Panc1 (cell line): ENCODE results near the gene CC2D1B. TPM values are rescaled to one million over a fixed set of nuclear protein-coding genes. Genes with fewer than 3 reads are reported as not detected.
A peak's percentile ranks its signal among the peaks of the same experiment; 100 is the strongest.

Source experiments
- ATAC-seq: fragments of 200-7000 bp; cut with Tn5 transposase; 2 replicates; pipeline ENCODE4 v1.9.1; 2020; ENCODE audit warnings: mild to moderate bottlenecking, moderate library complexity
- BruUV-seq: library from RNA; stranded (reverse); fragments of 400-500 nt; replicated peaks from 2 replicates; lab custom pipeline; 2021; lab: Mats Ljungman, UMichigan
- CTCF ChIA-PET: fragments of 300-600 bp; sonication (Branson Sonifier 250); formaldehyde crosslinking; loops from one replicate; lab custom pipeline; 2022; ENCODE audit warnings: antibody characterized with exemption; lab: Charles Lee
- POLR2A ChIA-PET: fragments of 300-600 bp; sonication (Branson Sonifier 250); formaldehyde crosslinking; loops from one replicate; lab custom pipeline; 2022; ENCODE audit warnings: antibody characterized with exemption; lab: Charles Lee
- DNase-seq: peaks from one replicate; pipeline ENCODE4 v3.0.0-alpha.2; 2010; ENCODE audit warnings: low read depth, low spot score
- H3K27ac ChIP-seq: 2 replicates; pipeline ENCODE4 v1.5.1; 2011; ENCODE audit warnings: mild to moderate bottlenecking, low read length, inconsistent platforms
- H3K27me3 ChIP-seq: fragments of 200-500 bp; sonication (Bioruptor generic); 2 replicates; pipeline ENCODE4 v1.6.0; 2014; ENCODE audit warnings: low read length, inconsistent platforms; ENCODE audit not compliant: control insufficient read depth, insufficient read depth
- H3K36me3 ChIP-seq: fragments of 200-500 bp; sonication (Bioruptor generic); 2 replicates; pipeline ENCODE4 v1.5.1; 2014; ENCODE audit warnings: inconsistent platforms, mild to moderate bottlenecking, low read length, moderate library complexity; ENCODE audit not compliant: control insufficient read depth, insufficient read depth
- H3K4me1 ChIP-seq: 2 replicates; pipeline ENCODE4 v1.5.1; 2011; ENCODE audit warnings: inconsistent platforms, mild to moderate bottlenecking, low read length, moderate library complexity; ENCODE audit not compliant: control insufficient read depth, insufficient read depth
- H3K4me3 ChIP-seq, 2 experiments: 2 replicates each; pipeline ENCODE4 v1.5.1; 2011 to 2012; ENCODE audit warnings: low read depth in 2 of 2, low read length in 2 of 2, mild to moderate bottlenecking in 2 of 2, inconsistent platforms in 1 of 2, moderate library complexity in 1 of 2
- H3K9me3 ChIP-seq: fragments of 200-500 bp; sonication (Bioruptor generic); 2 replicates; pipeline ENCODE4 v1.5.1; 2014; ENCODE audit warnings: low read depth, mild to moderate bottlenecking, inconsistent platforms, low read length, moderate library complexity; ENCODE audit not compliant: control insufficient read depth, insufficient read depth
- POLR2AphosphoS5 ChIP-seq: IDR thresholded peaks from 2 replicates; pipeline ENCODE4 v1.6.1; 2012; ENCODE audit warnings: mild to moderate bottlenecking, low read depth, low read length, moderate library complexity
- SIN3A ChIP-seq: IDR thresholded peaks from 2 replicates; pipeline ENCODE4 v1.6.1; 2012; ENCODE audit warnings: low read depth, mild to moderate bottlenecking, low read length, moderate library complexity, borderline replicate concordance; ENCODE audit not compliant: insufficient read depth
- TCF7L2 ChIP-seq: IDR thresholded peaks from 2 replicates; pipeline ENCODE4 v1.6.1; 2011; ENCODE audit warnings: mild to moderate bottlenecking, low read depth, low read length, inconsistent platforms
- in situ Hi-C: cut with HindIII; loops from 2 replicates; pipeline ENCODE4 v1.10.0; 2016; ENCODE audit warnings: low sequenced_read_pairs, low pct_unique_long_range_greater_than_20kb
- intact Hi-C: fragments of 100-400 bp; cut with micrococcal nuclease; formaldehyde crosslinking; loops from one replicate; pipeline ENCODE4 v1.10.0; 2022; ENCODE audit not compliant: unreplicated experiment
- total RNA-seq: library from RNA; stranded (reverse); gene quantifications from one replicate; pipeline ENCODE4 v1.2.1, GENCODE V29; 2021; ENCODE audit not compliant: unreplicated experiment
- TF ChIP-seq, protein P1 (sequence below): fragments of 450-650 bp; IDR thresholded peaks from 2 replicates; pipeline ENCODE4 v1.5.1; 2017; ENCODE audit warnings: mild to moderate bottlenecking
- TF ChIP-seq, protein P2 (sequence below), 2 experiments: IDR thresholded peaks; 2 replicates each; pipeline ENCODE4 v1.6.1; 2011 to 2012; ENCODE audit warnings: low read depth in 2 of 2, control low read depth in 1 of 2, low read length in 1 of 2, mild to moderate bottlenecking in 1 of 2, moderate library complexity in 1 of 2; ENCODE audit not compliant: insufficient read depth in 1 of 2

The CC2D1B gene
- total RNA-seq, 1 experiment from 2014 or later = 52.5 TPM

DNA sequence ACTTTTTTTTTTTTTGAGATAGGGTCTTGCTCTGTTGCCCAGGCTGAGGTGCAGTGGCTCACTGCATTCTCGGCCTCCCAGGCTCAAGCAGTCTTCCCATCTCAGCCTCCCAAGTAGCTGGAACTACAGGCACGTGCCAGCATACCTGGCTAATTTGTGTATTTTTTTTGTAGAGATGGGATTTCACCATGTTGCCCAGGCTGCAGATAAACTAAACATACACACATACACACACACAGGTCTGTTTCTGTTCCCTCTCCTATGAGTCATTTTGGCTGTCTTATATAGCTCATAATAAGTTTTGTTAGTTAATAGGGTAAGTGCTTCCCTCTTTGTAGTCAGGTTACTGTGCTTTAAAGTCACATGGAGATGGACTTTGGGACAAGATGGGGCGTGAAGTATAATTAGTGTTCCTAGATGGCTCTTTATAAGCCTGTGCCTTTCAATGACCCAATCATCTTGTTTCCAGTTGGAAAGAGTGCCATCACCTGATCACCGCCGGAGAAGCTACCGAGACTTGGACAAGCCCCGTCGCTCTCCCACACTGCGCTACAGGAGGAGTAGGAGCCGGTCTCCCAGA lies 47.5 kb upstream of the CC2D1B start:
- in situ Hi-C loops (no loop called here), intact Hi-C loops (no loop called here)
- Histone ChIP-seq H3K4me1 (no peaks in the 10 kb centered on the region), H3K36me3 (peaks cover 42% of the 10 kb centered on the region), H3K27ac (no peak overlapping the region), H3K27me3 (no peaks in the 10 kb centered on the region), H3K4me3 (no peak overlapping the region), H3K9me3 (no peaks in the 10 kb centered on the region)
- BruUV-seq = no TSS peak
- TF ChIP-seq TCF7L2 (no peak), SIN3A (no peak), POLR2AphosphoS5 (no peak)
- TF ChIP-seq, protein P1, sequence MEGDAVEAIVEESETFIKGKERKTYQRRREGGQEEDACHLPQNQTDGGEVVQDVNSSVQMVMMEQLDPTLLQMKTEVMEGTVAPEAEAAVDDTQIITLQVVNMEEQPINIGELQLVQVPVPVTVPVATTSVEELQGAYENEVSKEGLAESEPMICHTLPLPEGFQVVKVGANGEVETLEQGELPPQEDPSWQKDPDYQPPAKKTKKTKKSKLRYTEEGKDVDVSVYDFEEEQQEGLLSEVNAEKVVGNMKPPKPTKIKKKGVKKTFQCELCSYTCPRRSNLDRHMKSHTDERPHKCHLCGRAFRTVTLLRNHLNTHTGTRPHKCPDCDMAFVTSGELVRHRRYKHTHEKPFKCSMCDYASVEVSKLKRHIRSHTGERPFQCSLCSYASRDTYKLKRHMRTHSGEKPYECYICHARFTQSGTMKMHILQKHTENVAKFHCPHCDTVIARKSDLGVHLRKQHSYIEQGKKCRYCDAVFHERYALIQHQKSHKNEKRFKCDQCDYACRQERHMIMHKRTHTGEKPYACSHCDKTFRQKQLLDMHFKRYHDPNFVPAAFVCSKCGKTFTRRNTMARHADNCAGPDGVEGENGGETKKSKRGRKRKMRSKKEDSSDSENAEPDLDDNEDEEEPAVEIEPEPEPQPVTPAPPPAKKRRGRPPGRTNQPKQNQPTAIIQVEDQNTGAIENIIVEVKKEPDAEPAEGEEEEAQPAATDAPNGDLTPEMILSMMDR = no peak
- TF ChIP-seq, protein P2, sequence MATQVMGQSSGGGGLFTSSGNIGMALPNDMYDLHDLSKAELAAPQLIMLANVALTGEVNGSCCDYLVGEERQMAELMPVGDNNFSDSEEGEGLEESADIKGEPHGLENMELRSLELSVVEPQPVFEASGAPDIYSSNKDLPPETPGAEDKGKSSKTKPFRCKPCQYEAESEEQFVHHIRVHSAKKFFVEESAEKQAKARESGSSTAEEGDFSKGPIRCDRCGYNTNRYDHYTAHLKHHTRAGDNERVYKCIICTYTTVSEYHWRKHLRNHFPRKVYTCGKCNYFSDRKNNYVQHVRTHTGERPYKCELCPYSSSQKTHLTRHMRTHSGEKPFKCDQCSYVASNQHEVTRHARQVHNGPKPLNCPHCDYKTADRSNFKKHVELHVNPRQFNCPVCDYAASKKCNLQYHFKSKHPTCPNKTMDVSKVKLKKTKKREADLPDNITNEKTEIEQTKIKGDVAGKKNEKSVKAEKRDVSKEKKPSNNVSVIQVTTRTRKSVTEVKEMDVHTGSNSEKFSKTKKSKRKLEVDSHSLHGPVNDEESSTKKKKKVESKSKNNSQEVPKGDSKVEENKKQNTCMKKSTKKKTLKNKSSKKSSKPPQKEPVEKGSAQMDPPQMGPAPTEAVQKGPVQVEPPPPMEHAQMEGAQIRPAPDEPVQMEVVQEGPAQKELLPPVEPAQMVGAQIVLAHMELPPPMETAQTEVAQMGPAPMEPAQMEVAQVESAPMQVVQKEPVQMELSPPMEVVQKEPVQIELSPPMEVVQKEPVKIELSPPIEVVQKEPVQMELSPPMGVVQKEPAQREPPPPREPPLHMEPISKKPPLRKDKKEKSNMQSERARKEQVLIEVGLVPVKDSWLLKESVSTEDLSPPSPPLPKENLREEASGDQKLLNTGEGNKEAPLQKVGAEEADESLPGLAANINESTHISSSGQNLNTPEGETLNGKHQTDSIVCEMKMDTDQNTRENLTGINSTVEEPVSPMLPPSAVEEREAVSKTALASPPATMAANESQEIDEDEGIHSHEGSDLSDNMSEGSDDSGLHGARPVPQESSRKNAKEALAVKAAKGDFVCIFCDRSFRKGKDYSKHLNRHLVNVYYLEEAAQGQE (IDR thresholded peaks at IDR 0.05; ENCODE audit: insufficient read depth in 1 of 2, low read depth in 2 of 2, low read length in 1 of 2) = no peak
- DNase-seq (no peak), ATAC-seq (no peak; the same call in 1 of the 2 replicates)
- CTCF ChIA-PET = no interaction called here
- POLR2A ChIA-PET = no interaction called here

DNA sequence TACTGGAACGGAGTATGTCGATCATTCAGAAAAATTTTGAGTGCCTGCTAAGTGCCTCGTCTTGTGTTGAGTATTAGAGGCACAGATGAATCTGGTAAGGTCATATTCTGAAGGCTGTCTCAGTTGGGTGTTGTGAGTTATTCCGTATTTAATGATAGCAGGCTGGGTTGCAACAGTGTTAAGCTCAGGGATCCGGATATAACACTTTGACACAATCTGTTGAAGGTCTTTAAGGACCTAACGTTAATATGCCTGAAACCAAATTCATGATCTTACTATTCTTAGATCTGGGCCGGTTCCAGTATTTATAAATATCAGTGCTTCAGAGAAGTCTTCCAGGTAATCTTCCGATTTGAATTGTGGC lies 39.0 kb upstream of the CC2D1B start:
- Histone ChIP-seq H3K4me1 (peaks cover 16% of the 10 kb centered on the region; the same call in 1 of the 2 replicates), H3K36me3 (peaks cover 13% of the 10 kb centered on the region), H3K9me3 (no peaks in the 10 kb centered on the region), H3K4me3 (peak overlapping the region; percentile 93 to 98), H3K27me3 (no peaks in the 10 kb centered on the region), H3K27ac (peak overlapping the region; percentile 99)
- POLR2A ChIA-PET = interaction anchor here (0.5 kb wide), 1 partner anchor 293 kb away, joined by 8 read pairs; no protein-coding TSS in a partner anchor
- BruUV-seq = no TSS peak
- DNase-seq (no peak), ATAC-seq (no peak)
- in situ Hi-C loops = no loop called here
- no peak for TF ChIP-seq POLR2AphosphoS5
- no peak for TF ChIP-seq SIN3A
- TF ChIP-seq, protein P1 = no peak
- TF ChIP-seq TCF7L2 = no peak
- TF ChIP-seq, protein P2 (IDR thresholded peaks at IDR 0.05; ENCODE audit: insufficient read depth in 1 of 2, low read depth in 2 of 2, low read length in 1 of 2) = no peak
- intact Hi-C loops = no loop called here
- CTCF ChIA-PET = no interaction called here
